ENCODE measurements around the gene P2RY1. TPM values are rescaled to one million over a fixed set of nuclear protein-coding genes. Genes with fewer than 3 reads are reported as not detected.

P2RY1 gene
- total RNA-seq, 1 experiment from 2014 or later = 6.3 TPM

DNA sequence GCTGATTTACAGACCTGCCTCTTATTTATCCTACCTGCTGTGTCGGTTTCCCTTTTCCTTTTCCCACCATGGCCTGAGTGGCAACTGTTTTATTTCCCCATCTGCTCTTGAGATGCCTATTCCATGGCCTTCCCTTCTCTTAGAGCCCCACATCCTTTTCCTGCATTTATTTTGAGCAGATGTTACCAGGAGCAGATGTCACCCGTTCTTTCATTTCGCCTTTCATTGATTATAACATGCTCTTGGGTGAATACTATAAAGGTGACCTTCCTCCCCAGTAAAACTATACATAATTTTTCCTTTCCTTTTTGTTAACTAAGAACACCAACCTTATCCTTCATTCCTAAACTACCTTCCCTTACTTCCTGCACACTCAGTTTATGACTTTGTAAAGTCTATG is 8.5 kb upstream of the P2RY1 start:
- Histone ChIP-seq H4K8ac (replicated peaks; ENCODE audit: insufficient read length, low read depth, low read length) (no peak overlapping the region), H3K27me3 (ENCODE audit: insufficient read depth, low read length) (no peaks in the 10 kb centered on the region), H3K4ac (ENCODE audit: low read depth, low read length) (no peak overlapping the region), H2BK120ac (ENCODE audit: low read depth, low read length, poor library complexity, severe bottlenecking) (no peak overlapping the region), H3K9me3 (ENCODE audit: control insufficient read depth, low read depth, low read length) (no peaks in the 10 kb centered on the region), H4K5ac (ENCODE audit: insufficient read length, low read depth, low read length) (no peak overlapping the region), H2BK5ac (ENCODE audit: insufficient read length, low read length) (no peak overlapping the region), H3K27ac (ENCODE audit: insufficient read length, low read depth, low read length) (no peak overlapping the region), H2AFZ (ENCODE audit: low read length) (no peak overlapping the region), H3K4me2 (ENCODE audit: insufficient read depth, insufficient read length, low read length) (no peak overlapping the region), H3K23ac (ENCODE audit: insufficient read length, low read depth, low read length) (no peak overlapping the region), H3K14ac (ENCODE audit: insufficient read depth, low read length) (no peak overlapping the region), H2AK5ac (ENCODE audit: insufficient read length, low read length) (no peak overlapping the region), H4K20me1 (ENCODE audit: control insufficient read depth, insufficient read depth, insufficient read length) (no peaks in the 10 kb centered on the region), H3K56ac (ENCODE audit: insufficient read length, low read depth, low read length) (no peak overlapping the region), H3K18ac (ENCODE audit: insufficient read length, low read depth, low read length) (no peak overlapping the region), H2BK15ac (ENCODE audit: low read depth, low read length) (no peak overlapping the region), H3K79me1 (ENCODE audit: insufficient read depth, low read depth, low read length, poor library complexity, severe bottlenecking) (no peaks in the 10 kb centered on the region), H3K79me2 (ENCODE audit: insufficient read depth, low read length) (no peaks in the 10 kb centered on the region), H4K91ac (ENCODE audit: insufficient read length, low read depth, low read length) (no peak overlapping the region), H2BK20ac (ENCODE audit: low read depth, low read length, poor library complexity, severe bottlenecking) (no peak overlapping the region), H3K4me1 (ENCODE audit: insufficient read depth, low read length) (no peaks in the 10 kb centered on the region), H3T11ph (ENCODE audit: low read length) (no peak overlapping the region), H2BK12ac (ENCODE audit: insufficient read length, low read depth, low read length) (no peak overlapping the region), H3K23me2 (ENCODE audit: insufficient read length, low read depth, low read length, poor library complexity, severe bottlenecking) (no peaks in the 10 kb centered on the region), H3K9ac (ENCODE audit: extremely low read depth, insufficient read length, low read length) (no peak overlapping the region)
- H3K4me1 Mint-ChIP-seq = no peaks in the 10 kb centered on the region
- TF ChIP-seq, protein P1, sequence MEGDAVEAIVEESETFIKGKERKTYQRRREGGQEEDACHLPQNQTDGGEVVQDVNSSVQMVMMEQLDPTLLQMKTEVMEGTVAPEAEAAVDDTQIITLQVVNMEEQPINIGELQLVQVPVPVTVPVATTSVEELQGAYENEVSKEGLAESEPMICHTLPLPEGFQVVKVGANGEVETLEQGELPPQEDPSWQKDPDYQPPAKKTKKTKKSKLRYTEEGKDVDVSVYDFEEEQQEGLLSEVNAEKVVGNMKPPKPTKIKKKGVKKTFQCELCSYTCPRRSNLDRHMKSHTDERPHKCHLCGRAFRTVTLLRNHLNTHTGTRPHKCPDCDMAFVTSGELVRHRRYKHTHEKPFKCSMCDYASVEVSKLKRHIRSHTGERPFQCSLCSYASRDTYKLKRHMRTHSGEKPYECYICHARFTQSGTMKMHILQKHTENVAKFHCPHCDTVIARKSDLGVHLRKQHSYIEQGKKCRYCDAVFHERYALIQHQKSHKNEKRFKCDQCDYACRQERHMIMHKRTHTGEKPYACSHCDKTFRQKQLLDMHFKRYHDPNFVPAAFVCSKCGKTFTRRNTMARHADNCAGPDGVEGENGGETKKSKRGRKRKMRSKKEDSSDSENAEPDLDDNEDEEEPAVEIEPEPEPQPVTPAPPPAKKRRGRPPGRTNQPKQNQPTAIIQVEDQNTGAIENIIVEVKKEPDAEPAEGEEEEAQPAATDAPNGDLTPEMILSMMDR (conservative IDR thresholded peaks at IDR 0.05) = no peak
- H3K9me3 Mint-ChIP-seq = no peaks in the 10 kb centered on the region
- no peak overlapping the region for H3K4me3 Mint-ChIP-seq
- H3K36me3 Mint-ChIP-seq (ENCODE audit: insufficient read depth in 1 of 3, low read depth in 3 of 3) = no peaks in the 10 kb centered on the region
- DNase-seq = no peak
- no peaks in the 10 kb centered on the region; the same call in 1 of the 2 replicates for H3K27me3 Mint-ChIP-seq (ENCODE audit: low read depth)
- no CpG with 5 or more reads among the region's 3 CpGs for WGBS (ENCODE audit: extremely low coverage, insufficient read length, low lambda C conversion rate)
- H3K27ac Mint-ChIP-seq = no peak overlapping the region
